OCI-LY7 (cell line): Measurements from ENCODE around the gene SERPINA6.

Source experiments
- CTCF ChIP-seq: fragments of 200-600 bp; sonication (generic); conservative IDR thresholded peaks from 2 replicates; pipeline ENCODE4 v1.5.1; 2014; ENCODE audit warnings: mild to moderate bottlenecking, antibody characterized with exemption, low read length, moderate library complexity, mixed read lengths
- EZH2phosphoT487 ChIP-seq: fragments of 200-600 bp; sonication (generic); IDR thresholded peaks from 2 replicates; pipeline ENCODE4 v1.6.1; 2018; ENCODE audit warnings: low read depth, borderline replicate concordance, mild to moderate bottlenecking, mixed run types, antibody characterized with exemption, low read length, moderate library complexity, mixed read lengths

GRCh38 chr14:94282991-94283723, 40.0 kb downstream of the SERPINA6 start:
- no peak for TF ChIP-seq CTCF
- no peak for TF ChIP-seq EZH2phosphoT487
